ENCODE measurements around the gene LRBA.
"Not testable (repeated sequence)": the region's sequence is repeated elsewhere in the genome, so short reads cannot be mapped to it uniquely, and the experiment has no call there.

LRBA gene

GRCh38 chr4:150949342-150949741 is 65.7 kb downstream of the LRBA start:
- Mint-ChIP-seq H3K9me3 (no peaks in the 10 kb centered on the region), H3K4me3 (no peak overlapping the region), H3K36me3 (ENCODE audit: low read depth) (no peaks in the 10 kb centered on the region), H3K4me1 (ENCODE audit: low read depth) (peaks cover 68% of the 10 kb centered on the region), H3K27ac (no peak overlapping the region), H3K27me3 (no peaks in the 10 kb centered on the region)

- Mint-ChIP-seq H3K27ac (no peak overlapping the region), H3K4me3 (no peak overlapping the region), H3K27me3 (no peaks in the 10 kb centered on the region), H3K4me1 (ENCODE audit: low read depth) (peaks cover 73% of the 10 kb centered on the region), H3K9me3 (no peaks in the 10 kb centered on the region), H3K36me3 (ENCODE audit: low read depth) (peaks cover 3% of the 10 kb centered on the region)
These were observed 66.4 kb downstream of the LRBA start for GRCh38 chr4:150948710-150949109.

GRCh38 chr4:150948074-150948473 is 67.0 kb downstream of the LRBA start:
- Mint-ChIP-seq H3K4me1 (ENCODE audit: low read depth) (peaks cover 80% of the 10 kb centered on the region), H3K27ac (no peak overlapping the region), H3K36me3 (ENCODE audit: low read depth) (peaks cover 4% of the 10 kb centered on the region), H3K9me3 (no peaks in the 10 kb centered on the region), H3K27me3 (no peaks in the 10 kb centered on the region), H3K4me3 (no peak overlapping the region)

- Mint-ChIP-seq H3K9me3 (no peaks in the 10 kb centered on the region), H3K4me1 (ENCODE audit: low read depth) (peaks cover 71% of the 10 kb centered on the region), H3K36me3 (ENCODE audit: low read depth) (peaks cover 4% of the 10 kb centered on the region), H3K4me3 (no peak overlapping the region), H3K27me3 (no peaks in the 10 kb centered on the region), H3K27ac (no peak overlapping the region)
These were observed 70.4 kb downstream of the LRBA start for GRCh38 chr4:150944660-150945059.

- Mint-ChIP-seq H3K9me3 (no peaks in the 10 kb centered on the region), H3K36me3 (ENCODE audit: low read depth) (peaks cover 4% of the 10 kb centered on the region), H3K27ac (peak overlapping the region; percentile 73), H3K4me3 (peak overlapping the region; percentile 38), H3K27me3 (no peaks in the 10 kb centered on the region), H3K4me1 (ENCODE audit: low read depth) (peaks cover 71% of the 10 kb centered on the region)
These were observed 71.3 kb downstream of the LRBA start for GRCh38 chr4:150943818-150944217.

- H3K27me3 Mint-ChIP-seq, result no peaks in the 10 kb centered on the region
- no peak overlapping the region for H3K27ac Mint-ChIP-seq
- peaks cover 4% of the 10 kb centered on the region for H3K36me3 Mint-ChIP-seq (ENCODE audit: low read depth)
- H3K9me3 Mint-ChIP-seq, result no peaks in the 10 kb centered on the region
- no peak overlapping the region for H3K4me3 Mint-ChIP-seq
- peaks cover 72% of the 10 kb centered on the region for H3K4me1 Mint-ChIP-seq (ENCODE audit: low read depth)
These were observed 72.0 kb downstream of the LRBA start for GRCh38 chr4:150943126-150943525.

- H3K27me3 Mint-ChIP-seq, result no peaks in the 10 kb centered on the region
- H3K4me1 Mint-ChIP-seq (ENCODE audit: low read depth), result peaks cover 70% of the 10 kb centered on the region
- no peaks in the 10 kb centered on the region for H3K9me3 Mint-ChIP-seq
- peaks cover 4% of the 10 kb centered on the region for H3K36me3 Mint-ChIP-seq (ENCODE audit: low read depth)
- no peak overlapping the region for H3K4me3 Mint-ChIP-seq
- no peak overlapping the region for H3K27ac Mint-ChIP-seq
These were observed 72.5 kb downstream of the LRBA start for GRCh38 chr4:150942539-150942938.

GRCh38 chr4:150940123-150940522 is 75.0 kb downstream of the LRBA start:
- H3K4me3 Mint-ChIP-seq, result no peak overlapping the region
- H3K27ac Mint-ChIP-seq, result no peak overlapping the region
- H3K4me1 Mint-ChIP-seq (ENCODE audit: low read depth), result peaks cover 69% of the 10 kb centered on the region
- H3K9me3 Mint-ChIP-seq, result no peaks in the 10 kb centered on the region
- H3K27me3 Mint-ChIP-seq, result no peaks in the 10 kb centered on the region
- peaks cover 4% of the 10 kb centered on the region for H3K36me3 Mint-ChIP-seq (ENCODE audit: low read depth)

- Mint-ChIP-seq H3K9me3 (no peaks in the 10 kb centered on the region), H3K4me1 (ENCODE audit: low read depth) (peaks cover 65% of the 10 kb centered on the region), H3K27ac (peak overlapping the region; percentile 29), H3K4me3 (no peak overlapping the region), H3K36me3 (ENCODE audit: low read depth) (peaks cover 4% of the 10 kb centered on the region), H3K27me3 (no peaks in the 10 kb centered on the region)
These were observed 75.6 kb downstream of the LRBA start for GRCh38 chr4:150939530-150939929.

GRCh38 chr4:150938873-150939499 is 76.1 kb downstream of the LRBA start:
- Mint-ChIP-seq H3K27me3 (no peaks in the 10 kb centered on the region), H3K4me3 (no peak overlapping the region), H3K9me3 (no peaks in the 10 kb centered on the region), H3K27ac (peak overlapping the region; percentile 29), H3K4me1 (ENCODE audit: low read depth) (peaks cover 60% of the 10 kb centered on the region), H3K36me3 (ENCODE audit: low read depth) (peaks cover 4% of the 10 kb centered on the region)

- Mint-ChIP-seq H3K27me3 (no peaks in the 10 kb centered on the region), H3K4me3 (no peak overlapping the region), H3K27ac (no peak overlapping the region)
These were observed 76.7 kb downstream of the LRBA start for GRCh38 chr4:150938417-150938816.

GRCh38 chr4:150934022-150934421 is 81.1 kb downstream of the LRBA start:
- no peak overlapping the region for H3K27ac Mint-ChIP-seq
- no peak overlapping the region for H3K4me3 Mint-ChIP-seq
- no peaks in the 10 kb centered on the region for H3K9me3 Mint-ChIP-seq
- H3K4me1 Mint-ChIP-seq (ENCODE audit: low read depth), result peaks cover 24% of the 10 kb centered on the region
- H3K36me3 Mint-ChIP-seq (ENCODE audit: low read depth), result peaks cover 5% of the 10 kb centered on the region
- no peaks in the 10 kb centered on the region for H3K27me3 Mint-ChIP-seq

More at GRCh38 chr4:150938417-150938816, 76.7 kb downstream of the LRBA start:
- Mint-ChIP-seq H3K36me3 (ENCODE audit: low read depth) (peaks cover 2% of the 10 kb centered on the region), H3K4me1 (ENCODE audit: low read depth) (peaks cover 54% of the 10 kb centered on the region), H3K9me3 (no peaks in the 10 kb centered on the region)

- Mint-ChIP-seq H3K4me3 (no peak overlapping the region), H3K27ac (no peak overlapping the region), H3K4me1 (ENCODE audit: low read depth) (peaks cover 8% of the 10 kb centered on the region)
These were observed 83.3 kb downstream of the LRBA start for GRCh38 chr4:150931796-150932195.

GRCh38 chr4:150931005-150931404 is 84.1 kb downstream of the LRBA start:
- H3K4me3 Mint-ChIP-seq, result no peak overlapping the region
- H3K27ac Mint-ChIP-seq, result no peak overlapping the region
- no peaks in the 10 kb centered on the region for H3K27me3 Mint-ChIP-seq
- H3K36me3 Mint-ChIP-seq (ENCODE audit: low read depth), result peaks cover 28% of the 10 kb centered on the region
- no peaks in the 10 kb centered on the region for H3K9me3 Mint-ChIP-seq
- no peaks in the 10 kb centered on the region for H3K4me1 Mint-ChIP-seq (ENCODE audit: low read depth)

More at GRCh38 chr4:150931796-150932195, 83.3 kb downstream of the LRBA start:
- H3K36me3 Mint-ChIP-seq (ENCODE audit: low read depth), result peaks cover 21% of the 10 kb centered on the region
- H3K9me3 Mint-ChIP-seq, result no peaks in the 10 kb centered on the region
- H3K27me3 Mint-ChIP-seq, result no peaks in the 10 kb centered on the region

- H3K27ac Mint-ChIP-seq, result no peak overlapping the region
- H3K4me3 Mint-ChIP-seq, result no peak overlapping the region
- no peaks in the 10 kb centered on the region for H3K4me1 Mint-ChIP-seq (ENCODE audit: low read depth)
- no peaks in the 10 kb centered on the region for H3K9me3 Mint-ChIP-seq
- H3K27me3 Mint-ChIP-seq, result no peaks in the 10 kb centered on the region
- peaks cover 60% of the 10 kb centered on the region for H3K36me3 Mint-ChIP-seq (ENCODE audit: low read depth)
These were observed 91.1 kb downstream of the LRBA start for GRCh38 chr4:150923945-150924344.

GRCh38 chr4:150921486-150921885 is 93.6 kb downstream of the LRBA start:
- not testable (repeated sequence) for H3K9me3 Mint-ChIP-seq; H3K27me3 Mint-ChIP-seq; H3K27ac Mint-ChIP-seq; H3K4me3 Mint-ChIP-seq; H3K4me1 Mint-ChIP-seq (ENCODE audit: low read depth)
- peaks cover 54% of the 10 kb centered on the region for H3K36me3 Mint-ChIP-seq (ENCODE audit: low read depth)
